ENCODE results near the gene HDAC4.

DNA sequence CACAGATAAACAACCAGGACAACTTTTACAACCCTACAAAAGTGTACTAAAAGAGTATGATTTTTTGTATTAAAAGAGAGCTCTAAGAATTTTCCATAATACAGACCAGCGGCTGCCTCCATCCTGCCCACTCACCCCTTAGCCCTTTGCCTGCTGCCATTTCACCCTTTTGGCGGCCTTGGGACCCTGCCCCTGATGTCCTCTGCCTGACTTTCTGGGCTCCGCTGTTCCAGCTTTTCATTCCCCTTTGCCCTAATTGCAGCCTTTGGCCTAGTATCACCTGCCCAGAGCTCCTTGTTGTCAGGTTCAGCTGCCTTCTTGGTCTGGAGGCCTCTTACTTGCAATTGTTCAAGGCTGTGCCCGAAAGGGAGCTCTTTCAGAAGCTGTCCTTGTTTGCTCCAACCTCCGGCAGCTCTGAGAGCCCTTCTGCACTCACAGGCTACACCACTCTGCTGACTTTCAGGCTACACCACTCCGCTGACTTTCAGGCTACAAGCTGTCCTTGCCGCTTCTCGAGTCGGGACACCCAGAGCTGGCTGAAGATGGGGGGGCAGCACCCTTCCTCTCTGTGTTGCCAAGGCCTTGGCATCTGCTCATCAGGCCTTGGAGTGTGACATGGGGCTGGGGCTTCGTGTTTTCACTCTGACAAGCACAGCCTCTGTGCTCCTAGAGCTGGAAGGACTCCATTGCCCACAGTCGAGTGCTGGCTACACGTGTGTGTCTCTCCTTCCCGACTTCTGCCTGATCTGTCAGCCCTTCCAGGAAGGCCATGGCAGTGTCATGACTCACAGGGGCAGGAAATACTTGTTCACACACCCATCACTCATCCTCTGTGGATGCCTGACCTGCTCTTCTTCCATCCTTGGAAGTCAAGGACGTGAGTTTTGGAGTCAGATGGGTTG, 43.1 kb upstream of the HDAC4 start:
- TF ChIP-seq, protein P1, sequence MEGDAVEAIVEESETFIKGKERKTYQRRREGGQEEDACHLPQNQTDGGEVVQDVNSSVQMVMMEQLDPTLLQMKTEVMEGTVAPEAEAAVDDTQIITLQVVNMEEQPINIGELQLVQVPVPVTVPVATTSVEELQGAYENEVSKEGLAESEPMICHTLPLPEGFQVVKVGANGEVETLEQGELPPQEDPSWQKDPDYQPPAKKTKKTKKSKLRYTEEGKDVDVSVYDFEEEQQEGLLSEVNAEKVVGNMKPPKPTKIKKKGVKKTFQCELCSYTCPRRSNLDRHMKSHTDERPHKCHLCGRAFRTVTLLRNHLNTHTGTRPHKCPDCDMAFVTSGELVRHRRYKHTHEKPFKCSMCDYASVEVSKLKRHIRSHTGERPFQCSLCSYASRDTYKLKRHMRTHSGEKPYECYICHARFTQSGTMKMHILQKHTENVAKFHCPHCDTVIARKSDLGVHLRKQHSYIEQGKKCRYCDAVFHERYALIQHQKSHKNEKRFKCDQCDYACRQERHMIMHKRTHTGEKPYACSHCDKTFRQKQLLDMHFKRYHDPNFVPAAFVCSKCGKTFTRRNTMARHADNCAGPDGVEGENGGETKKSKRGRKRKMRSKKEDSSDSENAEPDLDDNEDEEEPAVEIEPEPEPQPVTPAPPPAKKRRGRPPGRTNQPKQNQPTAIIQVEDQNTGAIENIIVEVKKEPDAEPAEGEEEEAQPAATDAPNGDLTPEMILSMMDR (IDR thresholded peaks at IDR 0.05; ENCODE audit: insufficient read depth, low read length, poor library complexity, severe bottlenecking) = no peak
- no peak for TF ChIP-seq EZH2phosphoT487 (conservative IDR thresholded peaks at IDR 0.05; ENCODE audit: low read length)
